Mucosa of descending colon (tissue), 3 donors: Measurements from ENCODE around the gene MYBBP1A. TPM values are rescaled to one million over a fixed set of nuclear protein-coding genes. Genes with fewer than 3 reads are reported as not detected.

ENCODE experiments used
- ATAC-seq: fragments of 200-7000 bp; cut with Tn5 transposase; one replicate; pipeline ENCODE4 v1.9.1; 2020; ENCODE audit warnings: mild to moderate bottlenecking, moderate library complexity
- DNase-seq, 3 donors: peaks; one replicate each; pipeline ENCODE4 v3.0.0-alpha.2; 2020
- H3K36me3 ChIP-seq: fragments of 200-600 bp; one replicate; pipeline ENCODE4 v1.8.0; 2021; ENCODE audit warnings: low read depth, mild to moderate bottlenecking
- H3K4me1 ChIP-seq: fragments of 200-600 bp; one replicate; pipeline ENCODE4 v1.8.0; 2021; ENCODE audit warnings: low read depth, mild to moderate bottlenecking
- H3K4me3 ChIP-seq: fragments of 200-600 bp; one replicate; pipeline ENCODE4 v1.8.0; 2021; ENCODE audit warnings: mild to moderate bottlenecking
- H3K9me3 ChIP-seq: fragments of 200-600 bp; one replicate; pipeline ENCODE4 v1.8.0; 2021; ENCODE audit warnings: mild to moderate bottlenecking
- CTCF ChIP-seq: fragments of 200-600 bp; IDR thresholded peaks from one replicate; pipeline ENCODE4 v1.8.0; 2022; ENCODE audit warnings: antibody characterized with exemption, mild to moderate bottlenecking
- intact Hi-C, 2 donors: fragments of 100-400 bp; cut with DNase I in 1 of 2; cut with micrococcal nuclease in 1 of 2; formaldehyde crosslinking; loops; one replicate each; pipeline versions ENCODE4 v1.11.0 to v1.11.1; 2022; cut with DNase I, micrococcal nuclease
- total RNA-seq, 3 donors: library from RNA; stranded (reverse); fragmentation: NEBNext Ultra II Directional in 2 of 3; extraction: Animal tissue kit (Norgen Biotek cat#: 25700) in 2 of 3; gene quantifications; one replicate each; pipeline versions ENCODE4 v1.2.1 to v1.2.4, GENCODE V29; 2021 to 2023
- donor health status: DM: no; HTN: no; CAD: no; lungs with moderate emphysema.
- donor health status: DM: no; HTN: no; CAD: no.
- donor health status: DM: no; HTN: yes; CAD: no.

Gene MYBBP1A
- total RNA-seq, 3 donors from 2014 or later = 32.7 to 41.4 (median 36.7) TPM

- ATAC-seq (no peak), DNase-seq (no peak)
- Histone ChIP-seq H3K9me3 (no peaks in the 10 kb centered on the region), H3K4me3 (no peak overlapping the region), H3K36me3 (no peaks in the 10 kb centered on the region), H3K4me1 (peaks cover 10% of the 10 kb centered on the region)
- intact Hi-C loops = no loop called here
- no peak for TF ChIP-seq CTCF
These were observed 30.9 kb upstream of the MYBBP1A start for GRCh38 chr17:4586043-4586442.

- no peaks in the 10 kb centered on the region for H3K9me3 ChIP-seq
- H3K4me1 ChIP-seq = peaks cover 10% of the 10 kb centered on the region
- H3K36me3 ChIP-seq = no peaks in the 10 kb centered on the region
- no peak for ATAC-seq
- no peak for TF ChIP-seq CTCF
- intact Hi-C loops = no loop called here
- H3K4me3 ChIP-seq = no peak overlapping the region
- DNase-seq = no peak
These were observed 30.4 kb upstream of the MYBBP1A start for GRCh38 chr17:4585638-4585994.

GRCh38 chr17:4584917-4585637 lies 29.9 kb upstream of the MYBBP1A start:
- no peak for TF ChIP-seq CTCF
- Histone ChIP-seq H3K4me3 (no peak overlapping the region), H3K36me3 (no peaks in the 10 kb centered on the region), H3K9me3 (no peaks in the 10 kb centered on the region), H3K4me1 (peaks cover 10% of the 10 kb centered on the region)
- intact Hi-C loops = no loop called here
- ATAC-seq (peak; percentile 67), DNase-seq (no peak)

GRCh38 chr17:4584101-4584916 lies 29.1 kb upstream of the MYBBP1A start, which contains the start of gene SMTNL2:
Gene SMTNL2, plus strand, starts transcription at chr17:4584529. Its CDS starts 77 bp downstream, at chr17:4584606.
- ATAC-seq (peak; percentile 50), DNase-seq (peak in 1 of 3 donors; percentile 41)
- H3K4me1 ChIP-seq = peaks cover 10% of the 10 kb centered on the region
- no peaks in the 10 kb centered on the region for H3K9me3 ChIP-seq
- H3K36me3 ChIP-seq = no peaks in the 10 kb centered on the region
- TF ChIP-seq CTCF = no peak
- intact Hi-C loops = no loop called here
- H3K4me3 ChIP-seq = no peak within 1 kb of the TSS

GRCh38 chr17:4583782-4584100 lies 28.6 kb upstream of the MYBBP1A start:
- no peak overlapping the region for H3K4me3 ChIP-seq
- H3K36me3 ChIP-seq = no peaks in the 10 kb centered on the region
- peaks cover 10% of the 10 kb centered on the region for H3K4me1 ChIP-seq
- DNase-seq (no peak), ATAC-seq (peak; percentile 27)
- intact Hi-C loops = no loop called here
- no peaks in the 10 kb centered on the region for H3K9me3 ChIP-seq
- no peak for TF ChIP-seq CTCF
